Right forelimb (tissue), 1 donor: Measurements from ENCODE around the gene HS6ST3.
"Not testable (repeated sequence)": the region's sequence is repeated elsewhere in the genome, so short reads cannot be mapped to it uniquely, and the experiment has no call there.

Source experiments
- DNase-seq: peaks from one replicate; pipeline ENCODE4 v3.0.0-alpha.2; 2018

Gene HS6ST3

GRCh38 chr13:96093296-96094006 lies 3.5 kb downstream of the HS6ST3 start:
- DNase-seq, result no peak

GRCh38 chr13:96100457-96101220 lies 10.7 kb downstream of the HS6ST3 start:
- DNase-seq, result no peak

- no peak for DNase-seq
Measured at GRCh38 chr13:96104516-96104915, 14.6 kb downstream of the HS6ST3 start.

GRCh38 chr13:96108072-96108471 lies 18.2 kb downstream of the HS6ST3 start:
- DNase-seq, result not testable (repeated sequence)

DNA sequence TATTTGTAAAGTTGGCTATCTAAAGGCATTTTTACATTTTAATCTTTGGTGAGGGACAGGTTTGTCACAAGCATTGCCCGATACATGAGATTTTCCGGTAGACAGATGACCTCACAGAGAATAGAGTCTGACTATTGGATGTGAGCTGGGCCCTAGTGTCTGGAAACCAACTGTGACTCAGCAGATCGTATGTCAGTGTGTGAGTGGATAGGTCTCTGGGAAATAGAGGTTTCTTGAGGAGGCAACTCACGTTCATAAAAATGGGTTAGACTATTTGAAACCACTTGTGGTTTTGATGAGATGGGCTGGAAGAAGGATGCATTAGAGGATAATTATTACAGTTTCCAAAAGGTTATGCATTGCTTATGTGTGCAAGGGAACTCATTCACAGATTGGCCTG lies 19.2 kb downstream of the HS6ST3 start:
- DNase-seq, result no peak

DNA sequence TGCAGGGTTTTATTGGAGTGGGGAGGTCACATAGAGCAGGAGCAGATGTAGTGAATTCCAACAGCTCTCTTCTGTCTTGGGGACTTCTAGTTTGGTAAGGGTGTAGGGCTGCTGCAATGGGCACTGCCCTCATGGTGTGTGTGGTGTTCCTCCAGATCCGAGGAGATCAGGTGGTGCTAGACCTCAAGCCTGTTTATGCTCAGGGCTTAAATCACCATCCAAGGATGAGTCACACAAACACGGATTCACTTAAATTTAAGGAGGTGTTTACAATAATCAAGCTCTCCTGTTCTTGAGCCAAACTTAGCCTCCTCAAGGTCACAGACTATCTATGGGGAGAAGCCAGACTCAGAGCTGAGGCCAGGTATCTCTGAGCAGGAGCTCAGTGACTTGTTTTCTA lies 23.0 kb downstream of the HS6ST3 start:
- no peak for DNase-seq

DNA sequence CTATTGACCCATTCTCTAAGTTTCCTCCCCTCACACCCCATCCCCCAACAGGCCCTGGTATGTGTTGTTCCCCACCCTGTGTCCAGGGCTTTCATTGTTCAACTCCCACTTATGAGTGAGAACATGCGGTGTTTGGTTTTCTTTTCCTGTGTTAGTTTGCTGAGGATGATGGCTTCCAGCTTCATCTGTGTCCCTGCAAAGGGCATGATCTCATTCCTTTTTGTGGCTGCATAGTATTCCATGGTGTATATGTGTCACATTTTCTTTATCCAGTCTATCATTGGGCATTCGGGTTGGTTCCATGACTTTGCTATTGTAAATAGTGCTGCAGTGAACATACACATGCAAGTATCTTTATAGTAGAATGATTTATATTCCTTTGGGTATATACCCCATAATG lies 25.5 kb downstream of the HS6ST3 start:
- not testable (repeated sequence) for DNase-seq

GRCh38 chr13:96119921-96120320 lies 30.0 kb downstream of the HS6ST3 start:
- no peak for DNase-seq

GRCh38 chr13:96130818-96131340 lies 41.0 kb downstream of the HS6ST3 start:
- DNase-seq, result no peak

- DNase-seq, result no peak
Measured at GRCh38 chr13:96141032-96141431, 51.1 kb downstream of the HS6ST3 start.

- DNase-seq, result no peak
Measured at GRCh38 chr13:96159725-96160124, 69.8 kb downstream of the HS6ST3 start.

DNA sequence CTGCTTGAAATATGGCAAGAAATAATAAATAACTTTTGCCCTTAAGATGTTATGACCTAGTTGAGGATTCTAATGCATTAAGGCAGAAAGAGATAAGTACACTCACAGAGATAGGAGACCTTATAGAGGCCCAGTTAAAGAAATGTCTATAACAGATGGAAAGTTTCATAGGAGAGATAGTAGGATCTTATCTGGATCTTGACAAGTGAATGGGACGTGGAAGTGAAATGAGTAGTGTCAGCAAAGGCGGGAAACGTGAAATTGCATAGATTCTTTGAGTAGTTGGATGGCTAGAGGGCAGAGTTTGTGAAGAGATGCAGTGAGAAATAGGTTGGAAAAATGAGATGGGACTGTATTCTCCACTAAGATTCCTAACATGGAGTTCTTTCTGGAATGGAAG lies 71.2 kb downstream of the HS6ST3 start:
- no peak for DNase-seq

DNA sequence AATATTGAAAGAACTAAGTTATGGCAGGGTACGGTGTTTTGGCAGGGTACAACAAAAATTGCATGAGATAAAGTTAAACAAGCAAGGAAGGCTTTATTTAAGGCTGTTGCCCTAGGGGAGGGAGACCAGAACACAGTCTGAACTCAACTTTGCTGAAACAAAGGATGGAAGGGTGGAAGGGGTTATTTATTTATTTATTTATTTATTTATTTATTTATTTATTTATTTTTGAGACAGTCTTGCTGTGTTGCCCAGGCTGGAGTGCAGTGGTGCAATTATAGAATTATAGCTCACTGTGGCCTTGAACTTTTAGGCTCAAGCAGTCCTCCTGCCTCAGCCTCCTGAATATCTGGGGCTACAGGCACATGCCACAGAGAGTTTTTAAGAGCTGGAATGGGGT lies 75.9 kb downstream of the HS6ST3 start:
- no peak for DNase-seq

GRCh38 chr13:96172066-96172465 lies 82.2 kb downstream of the HS6ST3 start:
- no peak for DNase-seq

GRCh38 chr13:96178759-96179158 lies 88.9 kb downstream of the HS6ST3 start:
- no peak for DNase-seq

- DNase-seq, result no peak
Measured at GRCh38 chr13:96179309-96179708, 89.4 kb downstream of the HS6ST3 start.

DNA sequence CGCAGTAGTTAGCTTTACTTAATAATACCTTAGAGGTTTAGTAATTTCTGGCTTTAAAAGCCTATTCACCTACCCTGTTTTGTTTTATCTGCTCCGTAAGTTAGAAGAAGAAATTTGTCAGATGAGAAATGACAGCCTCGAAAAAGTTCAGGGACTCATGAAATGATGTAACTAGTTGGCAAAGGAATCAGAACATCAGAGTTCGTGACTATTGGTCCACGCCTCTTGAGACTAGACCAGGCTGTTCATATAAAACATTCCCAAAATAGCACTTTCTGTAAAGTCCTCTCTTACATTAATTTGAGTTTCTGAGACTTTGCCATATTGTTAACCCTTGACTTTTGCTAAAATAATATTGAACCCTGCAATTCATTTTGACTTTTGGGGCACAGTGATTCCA lies 92.0 kb downstream of the HS6ST3 start:
- DNase-seq, result no peak

DNA sequence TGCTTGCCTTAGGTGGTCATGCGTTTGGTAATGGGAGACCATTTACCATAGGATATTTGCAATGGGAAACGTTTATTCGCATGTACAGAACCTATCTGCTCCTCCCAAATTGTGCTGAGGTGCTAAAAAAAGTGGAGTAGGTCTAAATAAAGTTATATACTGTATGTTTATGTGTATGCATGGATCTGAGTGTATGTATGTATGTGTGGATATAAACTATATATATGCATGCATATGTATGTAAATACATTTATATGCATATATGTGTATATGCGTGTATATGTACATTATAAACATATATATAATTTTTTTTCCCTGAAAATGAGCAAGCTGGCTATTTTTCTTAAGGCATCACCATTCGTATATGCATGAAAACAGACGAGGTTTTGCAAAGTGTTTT lies 95.9 kb downstream of the HS6ST3 start:
- no peak for DNase-seq

DNA sequence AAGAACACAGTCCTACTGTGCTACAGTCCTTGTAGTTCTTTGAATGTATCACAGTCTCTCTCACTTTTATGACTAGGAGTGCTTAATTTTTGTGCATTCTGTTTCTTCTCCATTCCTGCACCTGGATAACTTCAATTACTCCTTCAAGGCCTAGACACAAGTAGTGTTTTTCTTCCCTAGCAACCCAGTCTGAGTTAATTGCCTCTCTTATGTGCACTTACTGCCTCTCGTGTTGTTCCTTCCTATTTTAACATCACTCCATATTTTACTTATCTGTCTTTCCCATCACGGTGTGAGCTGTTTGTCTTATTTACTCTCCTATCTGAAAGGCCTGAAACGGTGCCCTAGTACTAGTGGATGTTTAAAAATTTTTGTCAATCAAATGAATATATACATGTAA lies 101.5 kb downstream of the HS6ST3 start:
- DNase-seq, result no peak

DNA sequence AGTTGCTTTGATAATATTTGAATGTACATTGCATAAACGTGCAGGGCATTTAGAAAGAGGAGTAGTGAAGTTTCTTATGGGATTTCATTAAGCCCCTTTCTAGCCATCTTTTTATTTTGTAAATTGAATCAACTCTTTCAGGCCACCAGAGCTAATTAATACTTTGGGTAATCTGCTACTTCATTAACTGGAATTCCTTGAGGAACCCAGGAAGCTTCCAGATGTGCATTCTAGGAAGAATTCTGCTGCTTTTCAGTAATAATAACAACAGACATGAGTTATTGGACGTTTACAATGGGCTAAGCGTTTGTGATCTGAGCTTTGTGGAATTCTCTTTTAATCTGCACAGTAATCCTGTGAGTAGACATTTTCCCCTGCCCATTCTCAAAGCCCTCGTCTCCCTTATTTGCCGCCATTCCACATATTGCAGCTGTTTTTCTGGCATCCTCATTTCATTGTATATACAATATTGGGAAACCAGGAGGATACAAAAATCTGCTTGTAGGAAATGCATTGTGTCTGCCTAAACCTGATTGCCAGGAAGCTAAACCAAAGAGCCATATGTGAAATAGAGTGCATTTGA lies 103.9 kb downstream of the HS6ST3 start:
- DNase-seq, result no peak

DNA sequence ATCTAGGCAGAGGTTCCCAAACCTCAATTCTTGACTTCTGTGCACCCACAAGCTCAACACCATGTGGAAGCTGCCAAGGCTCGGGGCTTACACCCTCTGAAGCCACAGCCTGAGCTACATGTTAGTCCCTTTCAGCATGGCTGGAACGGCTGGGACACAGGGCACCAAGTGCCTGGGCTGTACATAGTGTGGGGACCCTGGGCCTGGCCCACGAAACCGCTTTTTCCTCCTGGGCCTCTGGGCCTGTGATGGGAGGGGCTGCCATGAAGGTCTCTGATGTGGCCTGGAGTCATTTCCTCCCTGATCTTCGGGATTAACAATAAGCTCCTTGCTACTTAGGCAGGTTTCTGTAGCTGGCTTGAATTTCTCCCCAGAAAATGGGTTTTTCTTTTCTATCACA lies 108.1 kb downstream of the HS6ST3 start:
- DNase-seq, result no peak

GRCh38 chr13:96199315-96199714 lies 109.4 kb downstream of the HS6ST3 start:
- DNase-seq, result no peak

DNA sequence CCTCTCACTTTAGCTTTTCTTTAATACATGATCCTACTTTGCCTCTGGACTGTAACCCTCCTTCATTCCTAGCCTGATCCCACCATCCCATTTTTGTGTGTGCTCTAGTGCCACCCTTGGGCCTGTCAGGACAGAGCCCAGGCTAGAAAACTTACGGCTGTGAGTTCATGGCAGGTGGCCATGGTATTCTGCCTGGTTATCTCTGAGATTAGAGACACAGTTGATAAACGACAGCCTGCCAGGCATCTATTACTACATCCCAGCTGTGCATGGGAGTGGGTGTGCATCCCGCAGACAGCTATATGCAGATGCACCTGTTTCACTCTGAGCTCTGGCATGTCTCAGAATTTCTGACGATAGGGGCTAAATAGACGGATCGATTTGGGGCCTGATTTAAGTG lies 110.9 kb downstream of the HS6ST3 start:
- no peak for DNase-seq

DNA sequence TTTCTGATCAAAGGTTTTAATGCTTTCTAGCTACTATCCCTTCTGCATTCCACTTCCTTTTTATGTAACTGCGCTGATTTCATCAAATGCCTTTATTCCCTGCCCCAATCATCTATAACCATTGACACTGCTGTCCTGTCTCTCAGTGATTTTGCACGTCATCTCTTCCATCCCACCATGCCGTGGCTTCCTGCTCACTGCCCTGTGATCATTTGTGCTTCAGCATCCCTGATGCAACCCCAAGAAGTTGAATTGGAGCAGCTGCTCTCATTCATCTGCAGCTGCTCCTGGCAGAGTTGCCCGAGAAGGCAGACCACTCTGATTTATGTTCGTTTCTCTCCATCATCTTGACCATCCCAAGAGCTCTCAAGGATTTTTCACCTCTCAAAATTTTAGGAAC lies 112.4 kb downstream of the HS6ST3 start:
- DNase-seq, result no peak
